ENCODE measurements around the gene RNF123.

DNA sequence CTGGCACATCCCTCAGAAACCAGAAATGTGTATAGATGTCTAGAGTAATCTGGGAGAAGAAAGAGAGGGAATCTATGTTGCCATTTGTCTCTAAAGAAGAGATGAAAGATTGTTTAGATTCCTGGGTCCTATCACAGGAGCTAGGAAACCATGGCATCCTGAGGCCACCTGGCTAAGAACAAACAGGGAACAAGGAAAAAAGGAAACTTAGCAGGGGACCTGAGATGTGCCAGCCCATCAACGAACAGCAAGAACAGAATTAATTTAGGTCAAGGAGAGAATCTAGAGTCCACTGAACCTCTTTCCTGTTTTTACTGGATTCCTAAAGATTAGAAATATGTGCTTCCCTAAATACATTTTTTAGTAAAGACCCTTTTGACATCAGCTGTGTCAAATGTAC lies 66.7 kb downstream of the RNF123 start:
- TF ChIP-seq TCF4 (CRISPR knock-in tag; IDR thresholded peaks at IDR 0.05; ENCODE audit: borderline replicate concordance) (no peak), ZNF70 (CRISPR knock-in tag; IDR thresholded peaks at IDR 0.05) (no peak), RARB (CRISPR knock-in tag; IDR thresholded peaks at IDR 0.05) (no peak)
